ENCODE measurements around the gene BSPH1.

The BSPH1 gene

DNA sequence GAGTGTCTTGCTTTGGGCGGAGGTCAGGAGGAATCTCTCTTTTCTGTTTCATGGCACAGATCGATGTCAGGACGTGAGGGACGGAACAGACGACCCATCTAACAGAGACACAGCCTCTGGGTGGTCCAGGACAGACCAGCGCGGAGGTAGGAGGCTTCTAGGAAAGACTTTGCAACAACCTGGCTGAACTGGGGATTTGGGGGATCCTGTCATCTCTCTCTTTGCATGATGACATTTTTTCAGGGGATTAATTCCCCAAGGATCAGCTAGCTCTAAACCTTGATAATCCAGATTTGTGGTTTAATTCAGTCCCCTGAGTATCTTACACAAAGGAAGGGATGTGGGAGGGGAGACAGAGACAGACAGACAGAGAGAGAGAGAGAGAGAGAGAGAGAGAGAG is 37.5 kb upstream of the BSPH1 start:
- Histone ChIP-seq H3K27ac (ENCODE audit: low read length, poor library complexity, severe bottlenecking) (no peak overlapping the region), H4K91ac (ENCODE audit: low read length) (no peak overlapping the region), H3K9me3 (ENCODE audit: control insufficient read depth, low read length) (no peaks in the 10 kb centered on the region), H3K9ac (ENCODE audit: low read length) (no peak overlapping the region), H2BK15ac (ENCODE audit: low read depth, poor library complexity, severe bottlenecking) (no peak overlapping the region), H3K23ac (ENCODE audit: low read length in 2 of 2) (no peak overlapping the region), H3K36me3 (ENCODE audit: control insufficient read depth in 1 of 2, insufficient read depth in 2 of 2, low read depth in 1 of 2, low read length in 2 of 2) (no peaks in the 10 kb centered on the region), H3K79me1 (replicated peaks; ENCODE audit: low read length, poor library complexity, severe bottlenecking) (no peaks in the 10 kb centered on the region), H2BK120ac (ENCODE audit: low read depth, low read length) (no peak overlapping the region), H3K27me3 (ENCODE audit: control insufficient read depth in 1 of 2, insufficient read depth in 1 of 2, low read length in 2 of 2) (peaks cover 19 to 42% of the 10 kb centered on the region in 2 experiments), H2AFZ (ENCODE audit: low read depth, low read length) (no peak overlapping the region), H2AK5ac (ENCODE audit: low read length, severe bottlenecking) (no peak overlapping the region), H3K18ac (ENCODE audit: low read depth in 1 of 2, low read length in 2 of 2) (no peak overlapping the region), H3K4me1 (ENCODE audit: control insufficient read depth, insufficient read depth, low read depth, low read length) (no peaks in the 10 kb centered on the region), H2BK5ac (ENCODE audit: low read depth, low read length, poor library complexity, severe bottlenecking) (no peak overlapping the region), H4K8ac (ENCODE audit: low read length) (no peak overlapping the region), H2BK12ac (ENCODE audit: low read length in 2 of 2) (no peak overlapping the region), H3K4ac (ENCODE audit: low read depth in 1 of 2, low read length in 2 of 2) (no peak overlapping the region), H3K4me2 (ENCODE audit: low read length, poor library complexity, severe bottlenecking) (no peak overlapping the region), H3K14ac (ENCODE audit: low read length in 2 of 2) (no peak overlapping the region), H3K4me3 (ENCODE audit: insufficient read depth in 1 of 2, low read depth in 1 of 2, low read length in 2 of 2) (no peak overlapping the region)
- DNase-seq = no peak
- 76% methylated on average over 7 of the region's 7 CpGs for WGBS

- Histone ChIP-seq H3K27me3 (ENCODE audit: control insufficient read depth in 1 of 2, insufficient read depth in 1 of 2, low read length in 2 of 2) (peaks cover 19 to 38% of the 10 kb centered on the region in 2 experiments), H2BK12ac (ENCODE audit: low read length in 2 of 2) (no peak overlapping the region), H3K36me3 (ENCODE audit: control insufficient read depth in 1 of 2, insufficient read depth in 2 of 2, low read depth in 1 of 2, low read length in 2 of 2) (no peaks in the 10 kb centered on the region), H4K91ac (ENCODE audit: low read length) (no peak overlapping the region), H3K4ac (ENCODE audit: low read depth in 1 of 2, low read length in 2 of 2) (no peak overlapping the region), H3K9me3 (ENCODE audit: control insufficient read depth, low read length) (no peaks in the 10 kb centered on the region), H2AK5ac (ENCODE audit: low read length, severe bottlenecking) (no peak overlapping the region), H3K4me3 (ENCODE audit: insufficient read depth in 1 of 2, low read depth in 1 of 2, low read length in 2 of 2) (no peak overlapping the region), H3K27ac (ENCODE audit: low read length, poor library complexity, severe bottlenecking) (no peak overlapping the region), H2BK5ac (ENCODE audit: low read depth, low read length, poor library complexity, severe bottlenecking) (no peak overlapping the region), H3K14ac (ENCODE audit: low read length in 2 of 2) (no peak overlapping the region), H3K9ac (ENCODE audit: low read length) (no peak overlapping the region), H3K4me1 (ENCODE audit: control insufficient read depth, insufficient read depth, low read depth, low read length) (no peaks in the 10 kb centered on the region), H2AFZ (ENCODE audit: low read depth, low read length) (no peak overlapping the region), H3K79me1 (replicated peaks; ENCODE audit: low read length, poor library complexity, severe bottlenecking) (no peaks in the 10 kb centered on the region), H2BK15ac (ENCODE audit: low read depth, poor library complexity, severe bottlenecking) (no peak overlapping the region), H4K8ac (ENCODE audit: low read length) (no peak overlapping the region), H3K4me2 (ENCODE audit: low read length, poor library complexity, severe bottlenecking) (no peak overlapping the region), H3K23ac (ENCODE audit: low read length in 2 of 2) (no peak overlapping the region), H2BK120ac (ENCODE audit: low read depth, low read length) (no peak overlapping the region), H3K18ac (ENCODE audit: low read depth in 1 of 2, low read length in 2 of 2) (no peak overlapping the region)
- WGBS = 71% methylated on average over 3 of the region's 3 CpGs
- no peak for DNase-seq
Observed at GRCh38 chr19:48025480-48025879, 33.5 kb upstream of the BSPH1 start.

- no peak overlapping the region for H3K9ac ChIP-seq (ENCODE audit: low read length)
- no peak overlapping the region for H4K8ac ChIP-seq (ENCODE audit: low read length)
- H3K4me1 ChIP-seq (ENCODE audit: control insufficient read depth, insufficient read depth, low read depth, low read length) = no peaks in the 10 kb centered on the region
- H4K91ac ChIP-seq (ENCODE audit: low read length) = no peak overlapping the region
- H3K4me2 ChIP-seq (ENCODE audit: low read length, poor library complexity, severe bottlenecking) = no peak overlapping the region
- no peak overlapping the region for H3K18ac ChIP-seq (ENCODE audit: low read depth in 1 of 2, low read length in 2 of 2)
- no peaks in the 10 kb centered on the region for H3K36me3 ChIP-seq (ENCODE audit: control insufficient read depth in 1 of 2, insufficient read depth in 2 of 2, low read depth in 1 of 2, low read length in 2 of 2)
- H2BK12ac ChIP-seq (ENCODE audit: low read length in 2 of 2) = no peak overlapping the region
- H3K79me1 ChIP-seq (replicated peaks; ENCODE audit: low read length, poor library complexity, severe bottlenecking) = no peaks in the 10 kb centered on the region
- H3K9me3 ChIP-seq (ENCODE audit: control insufficient read depth, low read length) = no peaks in the 10 kb centered on the region
- peaks cover 13 to 46% of the 10 kb centered on the region in 2 experiments for H3K27me3 ChIP-seq (ENCODE audit: control insufficient read depth in 1 of 2, insufficient read depth in 1 of 2, low read length in 2 of 2)
- WGBS = 60% methylated on average over 2 of the region's 3 CpGs
- DNase-seq = no peak
- no peak overlapping the region for H3K14ac ChIP-seq (ENCODE audit: low read length in 2 of 2)
- no peak overlapping the region for H3K4me3 ChIP-seq (ENCODE audit: insufficient read depth in 1 of 2, low read depth in 1 of 2, low read length in 2 of 2)
- no peak overlapping the region for H3K23ac ChIP-seq (ENCODE audit: low read length in 2 of 2)
- no peak overlapping the region for H2BK5ac ChIP-seq (ENCODE audit: low read depth, low read length, poor library complexity, severe bottlenecking)
- no peak overlapping the region for H3K4ac ChIP-seq (ENCODE audit: low read depth in 1 of 2, low read length in 2 of 2)
- no peak overlapping the region for H3K27ac ChIP-seq (ENCODE audit: low read length, poor library complexity, severe bottlenecking)
- no peak overlapping the region for H2BK120ac ChIP-seq (ENCODE audit: low read depth, low read length)
- H2BK15ac ChIP-seq (ENCODE audit: low read depth, poor library complexity, severe bottlenecking) = no peak overlapping the region
- no peak overlapping the region for H2AFZ ChIP-seq (ENCODE audit: low read depth, low read length)
- H2AK5ac ChIP-seq (ENCODE audit: low read length, severe bottlenecking) = no peak overlapping the region
Observed at GRCh38 chr19:48023518-48023917, 31.5 kb upstream of the BSPH1 start.

GRCh38 chr19:48023011-48023410 is 31.0 kb upstream of the BSPH1 start:
- Histone ChIP-seq H3K4me2 (ENCODE audit: low read length, poor library complexity, severe bottlenecking) (no peak overlapping the region), H3K36me3 (ENCODE audit: control insufficient read depth in 1 of 2, insufficient read depth in 2 of 2, low read depth in 1 of 2, low read length in 2 of 2) (no peaks in the 10 kb centered on the region), H4K8ac (ENCODE audit: low read length) (no peak overlapping the region), H2BK5ac (ENCODE audit: low read depth, low read length, poor library complexity, severe bottlenecking) (no peak overlapping the region), H3K79me1 (replicated peaks; ENCODE audit: low read length, poor library complexity, severe bottlenecking) (no peaks in the 10 kb centered on the region), H3K27ac (ENCODE audit: low read length, poor library complexity, severe bottlenecking) (no peak overlapping the region), H2BK12ac (ENCODE audit: low read length in 2 of 2) (no peak overlapping the region), H2BK15ac (ENCODE audit: low read depth, poor library complexity, severe bottlenecking) (no peak overlapping the region), H3K27me3 (ENCODE audit: control insufficient read depth in 1 of 2, insufficient read depth in 1 of 2, low read length in 2 of 2) (peaks cover 13 to 51% of the 10 kb centered on the region in 2 experiments), H4K91ac (ENCODE audit: low read length) (no peak overlapping the region), H3K23ac (ENCODE audit: low read length in 2 of 2) (no peak overlapping the region), H3K4me3 (ENCODE audit: insufficient read depth in 1 of 2, low read depth in 1 of 2, low read length in 2 of 2) (no peak overlapping the region), H3K18ac (ENCODE audit: low read depth in 1 of 2, low read length in 2 of 2) (no peak overlapping the region), H3K4me1 (ENCODE audit: control insufficient read depth, insufficient read depth, low read depth, low read length) (no peaks in the 10 kb centered on the region), H3K4ac (ENCODE audit: low read depth in 1 of 2, low read length in 2 of 2) (no peak overlapping the region), H3K9me3 (ENCODE audit: control insufficient read depth, low read length) (no peaks in the 10 kb centered on the region), H3K9ac (ENCODE audit: low read length) (no peak overlapping the region), H2BK120ac (ENCODE audit: low read depth, low read length) (no peak overlapping the region), H2AFZ (ENCODE audit: low read depth, low read length) (no peak overlapping the region), H2AK5ac (ENCODE audit: low read length, severe bottlenecking) (no peak overlapping the region), H3K14ac (ENCODE audit: low read length in 2 of 2) (no peak overlapping the region)
- 59% methylated on average over 2 of the region's 2 CpGs for WGBS
- DNase-seq = no peak

Data from mesenchymal stem cell (in vitro differentiated cells and primary cell).